ENCODE data around the gene C5orf15. TPM values are rescaled to one million over a fixed set of nuclear protein-coding genes. Genes with fewer than 3 reads are reported as not detected.
A peak's percentile ranks its signal among the peaks of the same experiment; 100 is the strongest.

C5orf15 gene
- total RNA-seq: 27.2 and 36.3 TPM in 2 replicates

DNA sequence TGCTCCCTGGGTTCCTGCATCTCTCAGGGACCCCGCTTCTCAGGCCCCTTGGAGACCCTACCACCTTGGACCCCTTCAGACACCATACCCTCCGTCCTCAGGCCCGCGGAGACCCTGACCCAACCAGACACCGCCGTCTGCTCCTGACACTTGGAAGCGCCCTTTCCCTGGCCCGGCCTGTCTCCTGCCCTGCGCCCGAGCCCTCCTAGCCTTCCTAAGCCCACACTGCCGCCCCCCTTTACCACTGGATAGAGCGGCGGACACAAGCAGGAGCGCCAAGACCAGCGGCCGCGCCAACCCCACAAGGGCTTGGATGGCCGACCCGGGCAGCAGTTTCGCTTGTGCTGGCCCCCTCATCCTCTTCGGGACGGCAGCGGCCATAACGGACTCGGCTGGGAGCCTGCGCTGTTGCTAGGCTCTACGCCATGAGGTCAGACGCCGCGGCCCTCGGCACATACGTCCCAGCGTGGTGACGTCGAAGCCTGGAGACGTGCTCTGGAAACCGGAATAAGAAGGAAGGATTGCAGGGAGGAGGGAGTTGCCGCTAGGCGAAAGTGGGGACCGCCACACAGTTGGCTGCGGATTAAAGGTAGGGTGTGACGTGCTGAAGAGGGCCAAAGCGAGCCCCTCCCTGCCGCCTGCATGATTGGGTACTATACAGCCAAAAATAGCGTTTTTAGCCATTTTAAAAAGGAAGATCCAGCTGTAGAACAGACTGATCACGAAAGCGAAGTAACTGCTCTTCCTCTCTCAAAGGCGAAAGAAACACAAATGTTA lies at the start of gene C5orf15:
C5orf15 (minus strand) TSS at position 422 of the 777 bp plus-strand sequence; CDS start at position 381, 41 bp downstream.
- DNase-seq (ENCODE audit: low read depth, low spot score): peak; percentile 89

DNA sequence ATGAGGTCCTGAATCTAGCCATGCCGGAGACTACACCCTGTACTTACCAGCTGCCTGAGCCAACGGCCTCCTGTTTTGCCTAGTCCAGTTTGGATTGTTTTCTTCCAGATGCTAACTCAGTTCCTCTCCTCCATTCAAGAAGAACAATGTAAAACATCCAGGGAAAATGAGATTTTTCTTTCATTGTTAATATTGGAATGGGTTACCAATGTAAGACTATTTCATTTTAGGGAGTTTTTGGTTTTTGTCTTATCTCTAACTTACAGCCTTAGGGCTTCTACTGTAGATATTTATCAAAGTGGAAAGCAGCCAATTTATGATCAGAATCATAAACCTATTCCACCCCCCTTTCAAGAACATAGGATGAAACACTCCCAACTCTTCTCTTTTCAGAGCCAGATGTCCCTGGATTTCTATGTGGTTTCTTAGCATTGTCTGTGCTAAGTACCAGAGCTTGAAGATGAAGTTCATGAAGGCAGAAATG lies 39.9 kb upstream of the C5orf15 start:
- no peak for DNase-seq (ENCODE audit: low read depth, low spot score)

DNA sequence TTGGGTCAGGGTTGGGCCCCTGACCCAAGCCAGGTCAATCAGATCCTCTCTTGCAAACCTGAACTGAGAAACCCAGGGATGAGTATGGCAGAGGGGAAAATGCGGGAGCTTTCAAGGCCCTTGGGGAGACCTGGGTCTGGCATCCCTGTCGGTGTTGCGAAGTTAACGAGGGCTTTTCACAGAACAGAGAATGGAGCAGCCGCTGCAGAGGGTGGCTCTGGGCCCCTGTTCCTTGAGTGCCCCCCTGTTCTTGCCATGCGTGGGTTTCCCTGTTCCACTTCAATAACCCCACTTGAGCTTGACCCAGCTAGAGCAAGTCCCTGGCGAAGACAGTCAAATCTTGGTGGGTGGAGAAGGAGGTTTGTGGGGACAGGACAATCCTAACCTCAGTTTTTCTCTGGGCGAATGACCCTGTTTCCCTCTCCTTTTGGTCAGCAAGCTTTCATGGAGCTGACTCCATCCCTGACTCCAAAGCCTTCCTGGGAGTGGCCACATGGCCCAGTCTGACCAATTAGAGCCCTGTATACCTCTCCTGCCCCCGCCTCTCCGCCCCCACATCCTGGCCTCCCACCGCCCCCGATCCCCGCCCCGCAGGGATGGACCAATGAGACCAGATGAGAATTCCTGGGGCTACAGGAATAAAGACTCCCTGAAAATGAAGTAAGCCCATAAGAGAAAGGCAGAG lies 39.3 kb upstream of the C5orf15 start:
- DNase-seq (ENCODE audit: low read depth, low spot score): no peak

DNA sequence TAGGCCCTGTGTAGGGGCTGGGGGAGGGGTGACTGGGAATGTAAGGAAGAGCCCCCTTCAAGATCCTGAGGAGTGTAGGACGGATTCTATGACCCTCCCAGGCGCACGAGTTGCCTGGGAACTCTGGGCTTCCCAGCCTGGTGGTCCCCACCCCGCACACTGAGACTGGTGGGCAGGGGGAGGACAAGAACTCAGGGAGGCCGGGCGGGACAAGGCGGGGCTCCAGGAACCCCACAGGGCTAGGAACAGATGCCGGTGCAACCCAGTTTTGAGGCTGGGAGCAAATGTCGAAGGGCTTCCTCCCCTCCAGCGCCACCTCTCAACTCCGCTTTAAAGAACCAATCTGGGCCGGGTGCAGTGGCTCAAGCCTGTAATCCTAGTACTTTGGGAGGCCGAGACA lies 37.7 kb upstream of the C5orf15 start:
- DNase-seq (ENCODE audit: low read depth, low spot score): no peak

DNA sequence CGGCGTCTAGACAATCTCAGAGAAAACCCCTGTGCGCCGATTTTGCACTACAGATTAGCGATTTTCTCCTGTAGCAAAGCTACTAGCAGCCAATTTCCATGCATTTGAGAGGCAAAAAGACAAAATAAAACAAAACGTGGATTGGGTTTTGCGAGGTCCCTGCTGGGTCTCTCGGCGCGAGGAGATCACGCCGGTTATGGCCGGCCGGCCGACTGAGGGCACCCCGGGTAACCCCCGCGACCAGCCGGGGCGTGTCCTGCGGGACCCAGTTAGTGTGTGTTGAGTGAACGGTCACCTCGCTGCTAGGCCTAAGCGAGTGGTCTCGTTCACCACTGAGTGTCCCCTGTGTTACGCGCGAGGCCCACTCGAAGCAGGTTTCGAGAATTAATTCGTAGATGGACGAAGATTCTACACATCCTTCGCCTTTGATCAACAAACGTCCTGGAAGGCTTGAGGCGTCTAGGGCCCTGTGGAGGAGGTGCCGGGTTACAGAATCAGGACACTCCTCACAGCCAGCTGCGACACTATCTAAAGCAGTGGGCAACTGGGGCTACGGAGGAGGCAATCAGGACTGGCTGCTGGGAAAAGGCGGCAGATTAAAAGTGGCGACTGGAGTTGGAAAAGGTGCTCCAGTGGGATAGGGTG lies 37.1 kb upstream of the C5orf15 start:
- no peak for DNase-seq (ENCODE audit: low read depth, low spot score)

DNA sequence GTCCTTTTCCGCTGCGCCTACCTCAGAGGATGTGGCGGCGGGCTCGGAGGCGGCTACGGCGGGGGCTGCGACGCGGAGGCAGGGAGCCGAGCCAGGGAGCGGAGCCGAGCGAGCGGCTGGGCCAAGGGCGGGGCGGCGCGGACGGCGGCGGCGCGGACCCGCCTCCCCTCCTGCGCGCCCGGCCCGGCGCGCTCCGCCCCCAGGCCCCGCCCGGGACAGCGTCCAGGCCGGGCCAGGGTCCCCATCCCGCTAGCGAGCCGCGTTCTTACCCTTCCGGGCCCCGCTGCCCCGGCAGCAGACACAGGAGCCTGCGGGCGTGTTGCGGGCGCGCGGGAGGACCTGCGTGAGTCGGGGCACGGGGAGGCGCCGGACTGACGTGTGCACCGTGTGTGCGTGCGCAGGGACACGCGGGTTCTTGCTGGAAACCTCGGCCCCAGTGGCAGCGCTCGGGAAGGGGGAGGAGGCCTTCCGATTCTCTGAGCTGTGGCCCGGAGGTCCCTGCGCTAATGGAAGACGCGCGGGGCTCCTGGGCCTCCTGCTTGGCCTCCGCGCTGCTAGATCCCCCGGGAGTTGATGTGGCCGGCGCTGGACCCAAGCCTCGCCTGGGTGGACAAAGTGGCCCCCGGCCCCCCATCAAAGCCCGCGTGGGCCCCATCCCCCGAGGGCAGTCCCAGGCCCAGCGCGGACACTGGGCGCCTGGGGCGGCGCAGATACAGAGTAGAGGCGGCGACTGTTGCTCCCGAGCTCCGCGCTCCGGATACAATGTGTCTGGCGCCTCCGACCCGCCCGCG lies 36.4 kb upstream of the C5orf15 start, which contains the start of gene VDAC1:
VDAC1 (minus strand) TSS at position 350 of the 791 bp plus-strand sequence. CDS start 11,963 bp downstream, outside the sequence.
- DNase-seq (ENCODE audit: low read depth, low spot score): no peak

DNA sequence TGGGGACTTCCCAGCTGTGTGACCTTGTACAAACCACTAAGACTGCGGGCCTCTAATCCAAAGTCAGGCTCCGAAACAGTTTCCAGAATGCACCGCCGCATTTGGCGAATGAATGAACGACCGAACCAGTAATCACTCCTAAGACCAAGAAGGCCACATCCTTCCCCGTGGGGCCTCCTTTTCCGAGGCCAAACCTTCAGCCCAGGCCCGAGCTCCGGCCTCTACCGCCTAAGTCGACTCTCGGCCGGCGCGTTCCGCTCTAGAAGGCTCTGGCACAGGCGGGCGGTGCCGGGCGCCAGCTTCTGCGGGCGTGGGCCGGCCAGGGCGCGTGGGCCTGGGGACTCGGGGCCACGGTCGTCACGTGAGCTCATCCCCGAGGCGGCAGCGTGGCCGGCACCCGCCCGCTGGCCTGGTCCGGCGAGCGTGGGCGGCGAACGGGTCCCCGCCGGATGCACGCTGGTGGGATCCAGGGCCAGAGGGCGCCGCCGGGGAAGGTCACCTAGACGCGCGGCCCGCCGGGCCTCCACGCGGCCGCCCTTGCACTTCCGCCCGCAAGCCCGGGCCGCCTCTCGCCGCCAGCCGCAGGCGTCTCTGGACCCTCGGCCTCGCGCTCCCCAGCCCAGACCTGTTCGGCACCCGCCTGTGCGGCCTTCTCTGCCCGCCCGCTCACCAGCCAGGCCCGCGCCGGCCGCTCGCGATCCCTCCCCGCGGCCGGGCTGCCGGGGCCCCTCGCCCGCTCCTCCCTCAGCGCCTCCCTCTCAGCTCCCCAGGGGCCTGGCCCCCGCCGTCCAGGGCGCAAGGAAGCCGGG lies 35.6 kb upstream of the C5orf15 start:
- DNase-seq (ENCODE audit: low read depth, low spot score): no peak

DNA sequence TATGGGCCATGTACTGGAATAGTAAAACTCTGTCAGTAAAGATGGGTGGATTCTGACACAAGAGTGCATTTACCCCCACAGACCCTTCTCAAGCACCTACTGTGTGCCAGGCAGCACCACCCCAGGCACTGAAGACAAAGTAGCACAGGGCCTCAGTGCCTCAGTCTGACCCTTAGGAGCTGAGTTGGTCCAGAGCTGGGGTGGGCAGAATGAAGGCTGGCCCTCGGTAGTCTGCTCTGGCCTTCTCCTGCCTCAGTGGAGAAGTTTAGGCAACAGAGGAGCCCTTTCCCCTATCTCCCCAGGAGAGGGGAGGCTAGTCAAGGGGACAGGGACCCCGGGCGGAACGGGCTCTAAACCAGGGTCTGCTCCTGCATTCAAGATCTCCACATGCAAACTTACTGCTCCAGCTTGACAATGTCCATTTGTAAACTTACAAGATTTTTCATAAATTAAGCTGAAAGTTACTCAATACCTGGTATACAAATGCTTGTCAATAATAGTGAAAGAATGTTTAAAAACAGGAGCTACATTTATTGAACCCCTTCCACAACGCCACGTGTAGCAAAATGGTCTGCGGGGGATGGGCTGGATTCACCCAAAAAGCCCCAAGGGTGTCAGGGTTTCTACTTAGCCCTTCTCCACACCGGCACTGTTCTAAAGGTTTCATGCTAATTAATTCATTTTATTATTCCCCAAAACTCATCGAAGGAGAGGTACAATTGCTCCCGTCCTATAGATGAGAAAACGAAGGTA lies 34.8 kb upstream of the C5orf15 start:
- DNase-seq (ENCODE audit: low read depth, low spot score): no peak

DNA sequence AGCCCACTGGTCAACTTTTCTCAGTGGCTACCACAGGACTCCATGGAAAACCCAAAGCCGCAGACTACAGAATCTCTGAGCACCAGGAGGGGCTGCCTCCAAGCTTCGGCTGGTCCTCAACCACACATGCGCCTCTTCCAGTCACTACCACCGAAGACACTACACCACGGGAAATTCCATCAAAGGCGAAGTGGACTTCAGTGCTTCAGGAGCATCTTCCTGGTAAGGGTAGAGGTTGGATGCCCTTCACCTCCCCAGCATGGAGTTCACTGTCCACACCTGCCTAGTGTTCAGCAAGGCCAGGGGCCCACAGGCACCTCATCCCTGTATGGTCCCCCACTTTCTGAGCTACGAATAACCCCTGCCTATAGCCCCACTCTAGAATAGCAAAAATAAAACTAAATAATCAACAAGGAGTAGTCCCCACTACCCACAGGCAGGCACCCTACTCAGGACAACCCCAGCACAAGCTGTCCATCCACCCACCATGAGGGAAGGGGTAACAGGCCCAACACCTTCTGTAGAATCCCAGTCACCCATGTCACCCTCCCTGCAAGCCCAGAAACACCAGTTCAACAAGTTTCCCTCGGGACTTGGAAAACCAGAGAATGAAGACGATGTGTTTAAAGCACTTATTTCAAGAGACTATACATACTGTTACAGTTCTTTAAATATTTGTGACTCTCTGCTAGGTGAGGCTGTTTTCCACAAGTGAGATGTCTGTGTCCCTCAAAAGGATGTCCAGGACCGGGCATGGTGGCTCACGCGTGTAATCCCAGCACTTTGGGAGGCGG lies 33.7 kb upstream of the C5orf15 start:
- no peak for DNase-seq (ENCODE audit: low read depth, low spot score)

DNA sequence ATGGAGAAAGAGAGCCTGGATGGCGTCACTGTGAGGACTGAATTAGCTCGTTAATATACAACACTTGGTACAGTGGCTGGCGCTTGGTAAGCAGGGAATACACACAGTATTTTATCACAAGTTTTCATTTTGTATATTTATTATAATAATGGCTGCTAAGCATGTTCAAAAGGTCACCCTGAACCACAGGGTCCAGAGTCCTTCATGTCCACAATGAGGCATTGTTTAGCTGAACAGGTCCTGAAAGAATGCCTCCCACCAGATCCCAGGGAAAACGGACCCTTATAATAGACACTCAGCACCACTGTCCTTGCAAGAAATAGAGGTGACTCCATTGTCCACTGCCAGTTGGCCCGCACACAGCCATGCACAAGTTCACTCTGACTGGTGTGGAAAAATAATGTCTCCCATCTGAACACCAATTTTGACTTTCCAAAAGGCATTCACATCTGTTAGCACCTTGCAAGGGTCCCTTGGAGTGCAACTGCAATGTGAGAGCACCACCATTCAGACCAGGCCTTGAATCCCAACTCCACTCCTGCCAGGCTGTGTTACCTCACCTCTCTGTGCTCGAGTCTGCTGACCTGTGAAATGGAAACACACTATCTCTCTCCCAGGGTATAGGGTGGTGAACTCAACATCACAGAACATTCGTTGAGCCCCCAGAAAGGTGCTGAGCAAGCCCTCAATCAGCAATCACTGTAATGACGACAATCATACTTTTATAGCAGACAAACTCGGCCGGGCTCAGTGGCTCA lies 32.5 kb upstream of the C5orf15 start:
- DNase-seq (ENCODE audit: low read depth, low spot score): no peak

DNA sequence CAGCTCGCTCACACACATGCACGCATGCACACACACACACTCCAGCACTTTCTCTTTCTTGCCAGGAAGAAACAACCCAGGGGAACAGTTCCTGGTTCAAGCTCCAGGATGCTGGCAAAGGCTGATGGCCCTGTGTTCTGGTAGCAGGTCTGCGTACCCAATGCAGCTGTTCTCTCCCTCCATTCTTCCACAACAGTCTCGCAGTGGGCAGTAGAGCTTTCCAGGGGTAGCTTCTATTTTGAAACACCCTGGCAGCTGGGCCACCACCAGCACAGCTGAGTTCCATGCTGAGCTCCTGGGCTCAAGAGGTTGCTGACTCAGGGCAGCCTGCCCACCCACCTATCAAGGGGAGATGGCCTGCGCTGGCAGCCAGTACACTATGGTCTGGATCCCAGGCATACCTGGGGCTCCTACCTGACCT lies 31.7 kb upstream of the C5orf15 start:
- DNase-seq (ENCODE audit: low read depth, low spot score): no peak

DNA sequence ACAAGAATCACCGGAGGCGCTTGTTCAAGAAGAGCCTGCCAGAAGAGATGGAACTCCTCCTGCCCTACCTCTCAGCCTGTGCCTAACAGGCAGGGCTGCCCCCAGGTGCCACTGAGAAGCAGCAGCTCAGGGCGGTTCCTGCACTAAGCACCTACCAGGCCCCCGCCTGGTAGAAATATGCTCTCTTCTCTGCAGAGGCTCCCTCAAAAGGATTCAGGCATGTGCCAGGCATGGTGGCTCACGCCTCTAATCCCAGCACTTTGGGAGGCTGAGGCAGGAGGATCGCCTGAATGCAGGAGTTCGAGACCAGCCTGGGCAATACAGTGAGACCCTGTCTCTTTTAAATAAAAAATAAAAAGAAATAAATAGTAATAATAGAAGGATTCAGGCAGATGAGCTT lies 30.4 kb upstream of the C5orf15 start:
- no peak for DNase-seq (ENCODE audit: low read depth, low spot score)

DNA sequence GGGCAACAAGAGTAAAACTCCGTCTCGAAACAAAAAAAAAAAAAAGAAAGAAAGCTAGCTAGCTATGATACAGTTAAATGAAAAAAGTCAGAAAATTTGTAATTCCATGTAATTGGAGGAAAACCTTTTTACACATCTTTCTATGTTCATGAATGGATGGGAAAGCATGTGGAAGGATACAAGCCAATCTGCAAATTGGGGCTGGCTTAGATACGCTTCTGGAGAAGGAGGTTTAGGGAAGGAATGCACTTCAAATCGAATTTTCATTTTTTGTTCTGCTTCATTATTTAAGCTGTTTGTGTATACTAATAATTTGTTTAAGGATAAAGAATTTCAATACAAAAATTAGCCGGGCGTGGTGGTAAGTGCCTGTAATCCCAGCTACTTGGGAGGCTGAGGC lies 29.6 kb upstream of the C5orf15 start:
- no peak for DNase-seq (ENCODE audit: low read depth, low spot score)

DNA sequence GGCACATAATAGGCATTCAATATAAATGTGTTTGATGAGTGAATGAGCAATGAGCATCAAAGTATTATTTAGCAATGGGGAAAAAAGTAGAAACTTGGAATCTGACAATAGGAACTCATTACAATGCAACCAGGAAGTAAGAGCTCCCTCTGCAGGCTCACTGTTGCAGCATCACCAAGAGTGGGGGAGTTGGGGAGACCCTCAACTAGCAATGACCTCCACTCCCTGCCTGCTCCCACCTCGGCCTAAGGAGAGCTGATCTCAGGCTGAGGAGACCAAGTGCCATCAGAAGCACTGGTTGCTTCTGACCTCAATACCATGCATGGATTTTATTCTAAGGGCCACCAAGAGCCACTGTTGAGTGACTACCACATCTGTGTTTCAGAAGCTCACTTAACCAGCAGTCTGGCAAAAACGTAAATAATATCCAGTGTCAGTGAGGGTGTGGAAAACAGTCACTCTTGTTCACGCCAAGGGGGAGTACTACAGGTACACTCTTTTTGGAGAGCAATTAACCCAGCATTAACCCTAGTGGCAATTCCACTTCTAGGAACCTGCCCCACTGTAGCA lies 28.3 kb upstream of the C5orf15 start:
- DNase-seq (ENCODE audit: low read depth, low spot score): no peak

DNA sequence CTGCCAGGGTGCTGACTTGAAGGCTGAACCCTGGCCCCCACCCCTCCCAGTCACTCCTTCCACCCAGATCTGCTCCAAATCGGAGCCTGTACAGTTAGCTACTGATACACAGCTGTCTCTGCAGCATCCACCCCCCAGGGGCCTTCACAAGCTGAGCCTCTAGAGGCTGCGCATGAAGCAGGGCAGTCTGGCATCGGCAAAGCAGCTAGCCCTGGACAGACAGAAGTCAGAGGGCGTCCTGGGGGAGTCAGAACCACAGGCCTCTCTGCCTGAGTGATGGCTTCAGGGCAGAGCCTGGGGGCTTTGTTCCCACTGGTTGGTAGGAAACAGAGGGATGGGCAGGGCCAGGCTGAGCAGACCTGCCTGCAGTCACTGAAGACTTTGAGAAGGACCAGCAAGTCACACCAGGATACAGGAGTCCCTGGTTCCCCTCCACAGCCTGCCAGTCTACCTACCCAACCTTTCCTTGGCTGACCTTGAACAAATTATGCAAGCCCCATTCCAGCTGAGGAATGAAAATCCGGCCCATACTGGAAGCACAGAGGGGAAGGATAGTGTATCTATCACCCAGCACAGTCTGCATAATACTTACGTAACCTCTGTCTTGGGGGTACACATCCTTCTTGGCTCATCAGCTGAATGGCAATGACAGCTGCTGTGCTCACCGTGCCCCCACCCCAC lies 27.6 kb upstream of the C5orf15 start:
- no peak for DNase-seq (ENCODE audit: low read depth, low spot score)

DNA sequence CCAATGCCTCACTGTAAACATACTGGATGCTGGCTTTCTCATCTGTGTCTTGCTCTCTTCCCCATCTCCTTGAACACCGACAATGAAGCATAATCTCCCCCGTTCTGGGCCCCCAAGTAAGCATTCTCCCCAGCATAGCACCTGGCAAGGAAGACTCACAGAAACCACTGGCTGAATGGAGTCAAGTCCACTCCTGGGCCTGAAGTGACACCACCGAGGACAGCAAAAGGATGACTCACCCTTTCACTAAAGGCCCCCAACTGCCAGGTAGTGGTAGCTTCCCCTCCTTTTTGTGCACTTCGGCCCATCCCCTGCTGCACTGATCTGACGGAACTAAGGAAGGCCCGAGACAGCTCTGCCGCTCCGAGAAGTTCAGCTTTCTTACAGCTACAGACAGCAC lies 26.9 kb upstream of the C5orf15 start:
- DNase-seq (ENCODE audit: low read depth, low spot score): no peak

DNA sequence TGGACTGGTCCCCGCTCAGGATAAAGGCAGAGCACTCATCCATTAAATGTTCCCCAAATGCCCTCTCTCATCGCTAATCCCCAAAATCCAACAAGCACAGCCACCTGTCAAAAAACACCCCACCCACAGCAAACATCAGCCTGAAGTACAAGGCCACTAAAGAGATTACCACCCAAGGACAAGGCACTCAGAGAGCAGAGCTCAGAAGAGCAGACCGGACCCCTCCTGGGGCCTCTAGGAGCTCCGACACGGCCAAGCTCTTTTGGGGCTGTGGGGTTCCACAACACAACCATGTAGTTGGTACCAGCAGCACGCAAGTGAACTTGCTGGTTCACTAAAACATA lies 26.5 kb upstream of the C5orf15 start:
- DNase-seq (ENCODE audit: low read depth, low spot score): no peak

Measured in pulmonary artery endothelial cell (primary cell).